Neural cell (in vitro differentiated cells): ENCODE measurements around the gene HSPA12A. TPM values are rescaled to one million over a fixed set of nuclear protein-coding genes. Genes with fewer than 3 reads are reported as not detected.

Source experiments
- H2AFZ ChIP-seq: fragments of 200-600, 300-800 bp; sonication (generic), shearing (Covaris generic); 2 replicates; pipeline ENCODE4 v1.6.0; 2014; ENCODE audit warnings: low read depth, mild to moderate bottlenecking, antibody characterized with exemption, low read length, moderate library complexity
- H3F3A ChIP-seq: fragments of 200-600 bp; shearing (Covaris generic); 2 replicates; pipeline ENCODE4 v1.6.1; 2016; ENCODE audit warnings: mild to moderate bottlenecking, moderate library complexity, mixed read lengths, antibody characterized with exemption, low read length; ENCODE audit not compliant: insufficient read depth, poor library complexity, severe bottlenecking
- H3K27ac ChIP-seq: fragments of 200-600, 300-800 bp; sonication (generic), shearing (Covaris generic); 2 replicates; pipeline ENCODE4 v1.5.1; 2014; ENCODE audit warnings: mild to moderate bottlenecking, low read length, moderate library complexity
- H3K27me3 ChIP-seq: fragments of 300-800, 200-600 bp; sonication (generic), shearing (Covaris generic); 2 replicates; pipeline ENCODE4 v1.6.0; 2014; ENCODE audit warnings: mild to moderate bottlenecking, low read depth, low read length, moderate library complexity; ENCODE audit not compliant: insufficient read depth
- H3K36me3 ChIP-seq: fragments of 300-800, 200-600 bp; sonication (generic), shearing (Covaris generic); 2 replicates; pipeline ENCODE4 v1.5.1; 2014; ENCODE audit warnings: mild to moderate bottlenecking, antibody characterized with exemption, low read length, moderate library complexity; ENCODE audit not compliant: insufficient read depth
- H3K4me2 ChIP-seq: fragments of 300-800, 200-600 bp; sonication (generic), shearing (Covaris generic); 2 replicates; pipeline ENCODE4 v1.6.0; 2014; ENCODE audit warnings: mild to moderate bottlenecking, low read length
- H3K4me3 ChIP-seq: fragments of 300-800, 200-600 bp; sonication (generic), shearing (Covaris generic); 2 replicates; pipeline ENCODE4 v1.5.1; 2014; ENCODE audit warnings: mild to moderate bottlenecking, low read length, moderate library complexity
- H3K79me2 ChIP-seq: fragments of 200-600 bp; shearing (Covaris generic); replicated peaks from 2 replicates; pipeline ENCODE4 v1.6.0; 2014; ENCODE audit warnings: mild to moderate bottlenecking, low read length, moderate library complexity; ENCODE audit not compliant: insufficient read depth
- H3K9ac ChIP-seq: fragments of 300-800, 200-600 bp; sonication (generic), shearing (Covaris generic); 2 replicates; pipeline ENCODE4 v1.6.1; 2016; ENCODE audit warnings: mild to moderate bottlenecking, low read length, mixed read lengths
- H3K9me2 ChIP-seq: fragments of 200-600 bp; shearing (Covaris generic); 2 replicates; pipeline ENCODE4 v1.6.1; 2016; ENCODE audit warnings: mild to moderate bottlenecking, low read length, mixed read lengths; ENCODE audit not compliant: insufficient read depth
- H3K9me3 ChIP-seq: fragments of 200-600, 300-800 bp; sonication (generic), shearing (Covaris generic); 2 replicates; pipeline ENCODE4 v1.6.1; 2016; ENCODE audit warnings: mild to moderate bottlenecking, mixed run types, low read length, moderate library complexity, mixed read lengths
- H4K20me1 ChIP-seq: fragments of 200-600 bp; shearing (Covaris generic); 2 replicates; pipeline ENCODE4 v1.6.1; 2016; ENCODE audit warnings: mild to moderate bottlenecking, mixed run types; ENCODE audit not compliant: insufficient read depth
- EP300 ChIP-seq: fragments of 450-650 bp; conservative IDR thresholded peaks from 2 replicates; pipeline ENCODE4 v1.6.1; 2014; ENCODE audit warnings: antibody characterized with exemption, mild to moderate bottlenecking, moderate library complexity; ENCODE audit not compliant: poor library complexity, severe bottlenecking
- EZH2 ChIP-seq: fragments of 200-600, 300-800 bp; shearing (Covaris generic), sonication (generic); IDR thresholded peaks from 2 replicates; pipeline ENCODE4 v1.6.1; 2014; ENCODE audit warnings: antibody characterized with exemption, low read length, borderline replicate concordance, mild to moderate bottlenecking; ENCODE audit not compliant: insufficient read depth, poor library complexity, severe bottlenecking
- MXI1 ChIP-seq: fragments of 450-650 bp; conservative IDR thresholded peaks from 2 replicates; pipeline ENCODE4 v1.6.1; 2014; ENCODE audit warnings: antibody characterized with exemption, mild to moderate bottlenecking; ENCODE audit not compliant: poor library complexity, severe bottlenecking
- RAD21 ChIP-seq: fragments of 450-650 bp; conservative IDR thresholded peaks from 2 replicates; pipeline ENCODE4 v1.6.1; 2014; ENCODE audit warnings: antibody characterized with exemption, mild to moderate bottlenecking, moderate library complexity
- REST ChIP-seq: IDR thresholded peaks from 2 replicates; pipeline ENCODE4 v1.6.1; 2012; ENCODE audit warnings: borderline replicate concordance
- TAF1 ChIP-seq: IDR thresholded peaks from 2 replicates; pipeline ENCODE4 v1.6.1; 2012; ENCODE audit warnings: low read depth
- polyA plus RNA-seq: library from polyadenylated mRNA; depleted of rRNA; stranded (reverse); fragments of >200 nt; gene quantifications from 2 replicates; pipeline ENCODE4 v1.2.3, GENCODE V29; 2014
- TF ChIP-seq, protein P1 (sequence below): fragments of 450-650 bp; IDR thresholded peaks from 2 replicates; pipeline ENCODE4 v1.5.1; 2014; ENCODE audit warnings: antibody characterized with exemption, mild to moderate bottlenecking, moderate library complexity; ENCODE audit not compliant: poor library complexity, severe bottlenecking

The HSPA12A gene
- polyA plus RNA-seq, 1 donor from 2014 or later: 5.9 TPM

- H3K36me3 ChIP-seq: no peaks in the 10 kb centered on the region
- no peaks in the 10 kb centered on the region for H3K79me2 ChIP-seq
- no peak overlapping the region for H3K27ac ChIP-seq
- TF ChIP-seq EZH2 (no peak), REST (no peak), EP300 (no peak)
- no peaks in the 10 kb centered on the region for H4K20me1 ChIP-seq
- H3K9me2 ChIP-seq: no peaks in the 10 kb centered on the region
- H3K27me3 ChIP-seq: no peaks in the 10 kb centered on the region
- no peak overlapping the region for H3K4me2 ChIP-seq
- H3K4me3 ChIP-seq: no peak overlapping the region
- no peaks in the 10 kb centered on the region for H3K9me3 ChIP-seq
- no peaks in the 10 kb centered on the region for H3F3A ChIP-seq
- H2AFZ ChIP-seq: no peak overlapping the region
- H3K9ac ChIP-seq: no peak overlapping the region
These were observed 52.6 kb downstream of the HSPA12A start for GRCh38 chr10:116689744-116690143.

GRCh38 chr10:116688741-116689495 is 53.4 kb downstream of the HSPA12A start:
- H3K27me3 ChIP-seq: no peaks in the 10 kb centered on the region
- no peak overlapping the region for H3K27ac ChIP-seq

DNA sequence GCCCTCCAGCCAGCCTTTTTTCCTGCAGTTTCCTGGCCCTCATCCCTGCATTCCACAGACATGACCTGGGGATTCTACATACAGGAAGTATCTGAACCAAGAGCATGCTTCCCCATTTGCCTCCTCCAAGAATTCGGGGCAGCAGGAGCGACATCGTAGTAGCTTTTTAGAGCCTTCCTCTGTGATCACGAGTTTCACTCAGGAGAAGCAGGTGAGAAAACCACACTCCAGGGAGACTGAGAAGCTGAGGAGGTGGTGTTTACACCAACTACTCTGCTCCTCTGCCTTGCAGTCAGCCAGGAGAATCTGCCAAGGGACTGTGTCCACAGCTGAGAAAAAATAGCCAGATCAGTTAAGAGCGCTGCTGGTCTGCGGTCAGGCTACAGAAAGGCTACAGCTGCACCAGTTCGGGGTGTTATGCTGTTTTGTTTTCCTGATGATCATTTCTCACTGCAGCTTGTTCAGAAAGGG is 54.1 kb downstream of the HSPA12A start:
- H3K4me3 ChIP-seq: no peak overlapping the region
- no peak for TF ChIP-seq REST
- no peak for TF ChIP-seq MXI1
- TF ChIP-seq, protein P1, sequence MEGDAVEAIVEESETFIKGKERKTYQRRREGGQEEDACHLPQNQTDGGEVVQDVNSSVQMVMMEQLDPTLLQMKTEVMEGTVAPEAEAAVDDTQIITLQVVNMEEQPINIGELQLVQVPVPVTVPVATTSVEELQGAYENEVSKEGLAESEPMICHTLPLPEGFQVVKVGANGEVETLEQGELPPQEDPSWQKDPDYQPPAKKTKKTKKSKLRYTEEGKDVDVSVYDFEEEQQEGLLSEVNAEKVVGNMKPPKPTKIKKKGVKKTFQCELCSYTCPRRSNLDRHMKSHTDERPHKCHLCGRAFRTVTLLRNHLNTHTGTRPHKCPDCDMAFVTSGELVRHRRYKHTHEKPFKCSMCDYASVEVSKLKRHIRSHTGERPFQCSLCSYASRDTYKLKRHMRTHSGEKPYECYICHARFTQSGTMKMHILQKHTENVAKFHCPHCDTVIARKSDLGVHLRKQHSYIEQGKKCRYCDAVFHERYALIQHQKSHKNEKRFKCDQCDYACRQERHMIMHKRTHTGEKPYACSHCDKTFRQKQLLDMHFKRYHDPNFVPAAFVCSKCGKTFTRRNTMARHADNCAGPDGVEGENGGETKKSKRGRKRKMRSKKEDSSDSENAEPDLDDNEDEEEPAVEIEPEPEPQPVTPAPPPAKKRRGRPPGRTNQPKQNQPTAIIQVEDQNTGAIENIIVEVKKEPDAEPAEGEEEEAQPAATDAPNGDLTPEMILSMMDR: no peak
- TF ChIP-seq EZH2: no peak
- TF ChIP-seq RAD21: no peak
- H3K27me3 ChIP-seq: no peaks in the 10 kb centered on the region
- H3K79me2 ChIP-seq: no peaks in the 10 kb centered on the region
- no peak overlapping the region for H3K4me2 ChIP-seq
- no peaks in the 10 kb centered on the region for H4K20me1 ChIP-seq
- no peak overlapping the region for H3K9ac ChIP-seq
- no peaks in the 10 kb centered on the region for H3K9me3 ChIP-seq
- no peak overlapping the region for H2AFZ ChIP-seq
- H3F3A ChIP-seq: no peaks in the 10 kb centered on the region
- H3K27ac ChIP-seq: no peak overlapping the region
- H3K36me3 ChIP-seq: no peaks in the 10 kb centered on the region
- no peaks in the 10 kb centered on the region for H3K9me2 ChIP-seq

More at GRCh38 chr10:116688741-116689495, 53.4 kb downstream of the HSPA12A start:
- H3K9ac ChIP-seq: no peak overlapping the region
- TF ChIP-seq EZH2 (no peak), MXI1 (no peak), TAF1 (no peak), EP300 (no peak)
- H3K4me2 ChIP-seq: no peak overlapping the region
- no peak overlapping the region for H3K4me3 ChIP-seq
- no peaks in the 10 kb centered on the region for H3K36me3 ChIP-seq
- no peaks in the 10 kb centered on the region for H3F3A ChIP-seq
- H4K20me1 ChIP-seq: no peaks in the 10 kb centered on the region
- H3K9me3 ChIP-seq: no peaks in the 10 kb centered on the region
- no peaks in the 10 kb centered on the region for H3K79me2 ChIP-seq
- H3K9me2 ChIP-seq: no peaks in the 10 kb centered on the region
- no peak overlapping the region for H2AFZ ChIP-seq
